ENCODE data around the gene MED20. TPM values are rescaled to one million over a fixed set of nuclear protein-coding genes. Genes with fewer than 3 reads are reported as not detected.

The MED20 gene
- total RNA-seq, 1 donor from 2014 or later = 28.9 TPM

- H3K36me3 ChIP-seq (ENCODE audit: insufficient read depth, low read length) = no peaks in the 10 kb centered on the region
- H3K4me1 ChIP-seq (ENCODE audit: insufficient read depth, low read length) = no peaks in the 10 kb centered on the region
- no peak for FAIRE-seq
- Mint-ChIP-seq H3K27ac (ENCODE audit: unreplicated experiment) (no peak overlapping the region), H3K9me3 (ENCODE audit: unreplicated experiment) (no peaks in the 10 kb centered on the region), H3K4me1 (ENCODE audit: low read depth, unreplicated experiment) (no peaks in the 10 kb centered on the region), H3K4me3 (ENCODE audit: unreplicated experiment) (no peak overlapping the region), H3K27me3 (ENCODE audit: low read depth, unreplicated experiment) (peaks cover 4% of the 10 kb centered on the region), H3K36me3 (ENCODE audit: low read depth, unreplicated experiment) (no peaks in the 10 kb centered on the region)
- DNase-seq (ENCODE audit: low read depth) = no peak
- no peaks in the 10 kb centered on the region for H4K20me1 ChIP-seq (ENCODE audit: insufficient read depth, low read length)
- no peaks in the 10 kb centered on the region for H3K27me3 ChIP-seq (ENCODE audit: insufficient read depth, low read length)
- H2AFZ ChIP-seq (ENCODE audit: low read depth, low read length) = no peak overlapping the region
- no peak overlapping the region for H3K27ac ChIP-seq (ENCODE audit: low read depth, low read length)
- no peaks in the 10 kb centered on the region for H3K9me3 ChIP-seq (ENCODE audit: insufficient read depth, low read depth, low read length)
- no peak overlapping the region for H3K9ac ChIP-seq (ENCODE audit: low read length)
- no peak overlapping the region for H3K4me2 ChIP-seq (ENCODE audit: low read length)
- TF ChIP-seq EZH2 (IDR thresholded peaks at IDR 0.05; ENCODE audit: insufficient read depth, low read length) (no peak), CTCF (IDR thresholded peaks at IDR 0.05; ENCODE audit: insufficient read depth, low read depth, low read length) (no peak)
- H3K4me3 ChIP-seq (ENCODE audit: insufficient read depth, low read depth, low read length) = no peak overlapping the region
- H3K79me2 ChIP-seq (ENCODE audit: insufficient read depth, low read length) = no peaks in the 10 kb centered on the region
Measured at GRCh38 chr6:41955412-41955811, 34.5 kb upstream of the MED20 start.

GRCh38 chr6:41954668-41955067 lies 33.7 kb upstream of the MED20 start:
- H3K9ac ChIP-seq (ENCODE audit: low read length) = no peak overlapping the region
- no peaks in the 10 kb centered on the region for H3K9me3 Mint-ChIP-seq (ENCODE audit: unreplicated experiment)
- no peaks in the 10 kb centered on the region for H4K20me1 ChIP-seq (ENCODE audit: insufficient read depth, low read length)
- H3K4me1 ChIP-seq (ENCODE audit: insufficient read depth, low read length) = no peaks in the 10 kb centered on the region
- H3K36me3 Mint-ChIP-seq (ENCODE audit: low read depth, unreplicated experiment) = no peaks in the 10 kb centered on the region
- H3K4me3 ChIP-seq (ENCODE audit: insufficient read depth, low read depth, low read length) = no peak overlapping the region
- DNase-seq (ENCODE audit: low read depth) (no peak), FAIRE-seq (no peak)
- no peak overlapping the region for H3K4me2 ChIP-seq (ENCODE audit: low read length)
- no peak overlapping the region for H3K27ac ChIP-seq (ENCODE audit: low read depth, low read length)
- H3K9me3 ChIP-seq (ENCODE audit: insufficient read depth, low read depth, low read length) = no peaks in the 10 kb centered on the region
- H3K4me1 Mint-ChIP-seq (ENCODE audit: low read depth, unreplicated experiment) = no peaks in the 10 kb centered on the region
- TF ChIP-seq CTCF (IDR thresholded peaks at IDR 0.05; ENCODE audit: insufficient read depth, low read depth, low read length) (no peak), EZH2 (IDR thresholded peaks at IDR 0.05; ENCODE audit: insufficient read depth, low read length) (no peak)
- H3K4me3 Mint-ChIP-seq (ENCODE audit: unreplicated experiment) = no peak overlapping the region
- peaks cover 4% of the 10 kb centered on the region for H3K27me3 Mint-ChIP-seq (ENCODE audit: low read depth, unreplicated experiment)
- no peaks in the 10 kb centered on the region for H3K27me3 ChIP-seq (ENCODE audit: insufficient read depth, low read length)
- H3K36me3 ChIP-seq (ENCODE audit: insufficient read depth, low read length) = no peaks in the 10 kb centered on the region
- H3K79me2 ChIP-seq (ENCODE audit: insufficient read depth, low read length) = no peaks in the 10 kb centered on the region
- no peak overlapping the region for H2AFZ ChIP-seq (ENCODE audit: low read depth, low read length)
- H3K27ac Mint-ChIP-seq (ENCODE audit: unreplicated experiment) = no peak overlapping the region

- no peaks in the 10 kb centered on the region for H3K9me3 ChIP-seq (ENCODE audit: insufficient read depth, low read depth, low read length)
- H3K36me3 ChIP-seq (ENCODE audit: insufficient read depth, low read length) = no peaks in the 10 kb centered on the region
- Mint-ChIP-seq H3K27me3 (ENCODE audit: low read depth, unreplicated experiment) (peaks cover 4% of the 10 kb centered on the region), H3K36me3 (ENCODE audit: low read depth, unreplicated experiment) (no peaks in the 10 kb centered on the region), H3K4me3 (ENCODE audit: unreplicated experiment) (no peak overlapping the region), H3K9me3 (ENCODE audit: unreplicated experiment) (peaks cover 2% of the 10 kb centered on the region), H3K27ac (ENCODE audit: unreplicated experiment) (no peak overlapping the region), H3K4me1 (ENCODE audit: low read depth, unreplicated experiment) (no peaks in the 10 kb centered on the region)
- DNase-seq (ENCODE audit: low read depth) = no peak
- no peak for FAIRE-seq
- no peaks in the 10 kb centered on the region for H3K4me1 ChIP-seq (ENCODE audit: insufficient read depth, low read length)
- no peak overlapping the region for H2AFZ ChIP-seq (ENCODE audit: low read depth, low read length)
- no peaks in the 10 kb centered on the region for H3K79me2 ChIP-seq (ENCODE audit: insufficient read depth, low read length)
- H3K27ac ChIP-seq (ENCODE audit: low read depth, low read length) = no peak overlapping the region
- H3K27me3 ChIP-seq (ENCODE audit: insufficient read depth, low read length) = no peaks in the 10 kb centered on the region
- no peak overlapping the region for H3K9ac ChIP-seq (ENCODE audit: low read length)
- no peak overlapping the region for H3K4me2 ChIP-seq (ENCODE audit: low read length)
- no peaks in the 10 kb centered on the region for H4K20me1 ChIP-seq (ENCODE audit: insufficient read depth, low read length)
- H3K4me3 ChIP-seq (ENCODE audit: insufficient read depth, low read depth, low read length) = no peak overlapping the region
- TF ChIP-seq CTCF (IDR thresholded peaks at IDR 0.05; ENCODE audit: insufficient read depth, low read depth, low read length) = no peak
Measured at GRCh38 chr6:41947581-41948220, 26.8 kb upstream of the MED20 start.

Data from astrocyte (in vitro differentiated cells and primary cell).